Left lobe of liver (tissue), 2 donors: Measurements from ENCODE around the gene TMCO4. TPM values are rescaled to one million over a fixed set of nuclear protein-coding genes. Genes with fewer than 3 reads are reported as not detected.
A peak's percentile ranks its signal among the peaks of the same experiment; 100 is the strongest.

Experiments
- ATAC-seq: fragments of 200-7000 bp; cut with Tn5 transposase; one replicate; pipeline ENCODE4 v1.9.1; 2020; ENCODE audit warnings: mild to moderate bottlenecking, moderate library complexity
- DNase-seq: peaks from one replicate; pipeline ENCODE4 v3.0.0-alpha.2; 2020; ENCODE audit warnings: low spot score
- total RNA-seq: library from RNA; stranded (reverse); gene quantifications from one replicate; pipeline ENCODE4 v1.2.1, GENCODE V29; 2021
- donor health status: DM: no; HTN: no; CAD: no; lungs with moderate emphysema.
- donor health status: DM: no; HTN: yes; CAD: no.

Gene TMCO4
- total RNA-seq, 1 donor from 2014 or later = 9.8 TPM

- ATAC-seq (no peak), DNase-seq (no peak)
Measured at GRCh38 chr1:19723874-19724273, 75.8 kb downstream of the TMCO4 start.

DNA sequence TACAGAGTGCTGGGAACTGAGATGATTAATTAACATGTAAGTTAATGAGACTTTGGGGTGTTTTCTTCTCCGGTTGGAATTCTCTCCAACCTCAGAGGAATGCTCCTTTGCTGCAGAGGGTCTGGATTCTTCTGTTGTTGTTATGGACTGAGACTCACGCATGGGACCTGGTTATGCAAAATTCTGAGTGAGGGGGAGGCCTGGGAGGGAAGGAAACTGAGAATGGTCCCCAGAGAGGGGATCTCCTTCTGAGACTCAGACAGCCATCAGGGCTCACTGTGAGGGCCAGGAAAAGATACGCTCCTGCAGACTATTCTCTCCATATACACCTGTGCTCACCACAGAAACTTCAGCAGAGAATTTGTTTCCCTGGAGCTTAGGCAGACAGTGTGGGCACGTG lies 78.7 kb downstream of the TMCO4 start:
- DNase-seq = no peak
- ATAC-seq = no peak

GRCh38 chr1:19720174-19720573 lies 79.5 kb downstream of the TMCO4 start:
- DNase-seq (no peak), ATAC-seq (no peak)

- no peak for ATAC-seq
- DNase-seq = no peak
Measured at GRCh38 chr1:19717467-19717866, 82.2 kb downstream of the TMCO4 start.

DNA sequence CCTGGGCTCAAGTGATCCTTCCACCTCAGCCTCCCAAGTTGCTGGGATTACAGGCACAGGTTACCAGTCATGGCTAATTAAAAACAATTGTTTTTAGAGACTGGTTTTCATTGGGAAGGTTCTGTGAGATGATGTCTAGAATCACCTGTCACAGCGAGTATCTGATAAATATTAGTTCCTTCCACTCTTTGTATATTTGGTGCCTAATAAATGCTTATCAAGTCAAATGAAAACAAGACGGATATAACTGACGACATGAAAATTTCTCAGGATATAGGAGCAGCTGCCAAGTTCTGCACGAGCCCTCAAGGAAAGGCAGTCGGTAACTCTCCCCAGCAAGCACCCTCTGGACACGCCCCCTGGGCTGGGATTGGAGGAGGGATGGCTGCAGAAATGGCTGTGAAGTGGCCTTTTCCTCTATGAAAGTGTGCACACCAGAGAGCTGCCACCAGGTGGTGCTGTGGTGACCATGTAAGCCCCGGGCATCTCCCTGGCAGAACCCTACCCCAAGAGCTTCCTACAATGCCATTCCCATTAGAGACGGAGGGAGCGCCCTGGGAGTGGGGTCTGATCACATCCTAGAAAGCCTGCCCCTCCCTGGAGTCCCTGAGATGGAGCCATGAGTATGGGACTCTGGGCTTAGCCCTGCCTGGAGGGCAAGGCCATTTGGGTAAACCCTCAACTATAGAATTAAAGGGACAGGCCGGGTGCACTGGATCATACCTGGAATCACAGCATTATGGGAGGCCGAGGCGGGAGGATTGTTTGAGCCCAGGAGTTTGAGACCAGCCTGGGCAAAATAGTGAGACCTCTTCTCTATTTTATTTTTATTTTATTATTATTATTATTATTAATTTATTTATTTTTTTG lies 84.1 kb downstream of the TMCO4 start:
- DNase-seq (peak; percentile 86), ATAC-seq (peak; percentile 100)

- DNase-seq = no peak
Measured at GRCh38 chr1:19712928-19713327, 86.8 kb downstream of the TMCO4 start.

DNA sequence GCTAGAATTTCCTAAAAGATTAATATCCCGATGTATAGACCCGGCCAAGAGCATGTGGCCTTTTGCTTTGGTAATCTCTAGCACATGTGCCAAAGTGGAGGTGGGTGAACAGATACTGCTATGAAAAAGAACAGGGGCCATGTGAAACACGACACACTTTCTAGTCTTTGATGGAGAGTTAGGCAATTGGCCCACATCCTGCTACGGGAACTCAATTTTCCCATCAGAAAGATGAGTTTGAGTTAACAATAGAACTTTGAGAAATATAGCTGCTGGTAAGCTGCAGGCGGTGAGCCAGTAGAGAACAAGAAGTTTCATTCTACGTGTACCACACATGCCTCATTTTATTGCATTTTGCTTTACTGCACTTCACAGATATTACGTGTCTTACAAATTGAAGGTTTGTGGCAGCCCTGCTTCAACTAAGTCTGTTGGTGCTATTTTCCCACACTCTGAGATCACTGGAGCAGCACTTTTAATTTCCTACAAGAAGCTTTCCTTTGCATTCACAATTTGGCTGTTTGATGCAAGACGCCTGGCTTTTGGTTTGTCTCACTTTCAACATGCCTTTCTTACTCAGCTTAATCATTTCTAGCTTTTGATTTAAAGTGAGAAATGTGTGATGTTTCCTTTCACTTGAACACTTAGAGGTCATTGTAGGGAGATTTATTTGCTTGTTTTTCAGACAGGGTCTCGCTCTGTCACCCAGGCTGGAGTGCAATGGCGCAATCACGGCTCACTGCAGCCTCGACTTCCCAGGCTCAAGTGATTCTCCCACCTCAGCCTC lies 88.7 kb downstream of the TMCO4 start:
- DNase-seq (no peak), ATAC-seq (no peak)

More at GRCh38 chr1:19712928-19713327, 86.8 kb downstream of the TMCO4 start:
- ATAC-seq = no peak

- DNase-seq = no peak
- no peak for ATAC-seq
Measured at GRCh38 chr1:19709260-19709793, 90.4 kb downstream of the TMCO4 start.

- no peak for DNase-seq
- ATAC-seq = no peak
Measured at GRCh38 chr1:19708567-19709110, 91.1 kb downstream of the TMCO4 start.

- no peak for ATAC-seq
- no peak for DNase-seq
Measured at GRCh38 chr1:19706136-19706535, 93.6 kb downstream of the TMCO4 start.

- no peak for ATAC-seq
- DNase-seq = no peak
Measured at GRCh38 chr1:19705464-19705863, 94.3 kb downstream of the TMCO4 start.

DNA sequence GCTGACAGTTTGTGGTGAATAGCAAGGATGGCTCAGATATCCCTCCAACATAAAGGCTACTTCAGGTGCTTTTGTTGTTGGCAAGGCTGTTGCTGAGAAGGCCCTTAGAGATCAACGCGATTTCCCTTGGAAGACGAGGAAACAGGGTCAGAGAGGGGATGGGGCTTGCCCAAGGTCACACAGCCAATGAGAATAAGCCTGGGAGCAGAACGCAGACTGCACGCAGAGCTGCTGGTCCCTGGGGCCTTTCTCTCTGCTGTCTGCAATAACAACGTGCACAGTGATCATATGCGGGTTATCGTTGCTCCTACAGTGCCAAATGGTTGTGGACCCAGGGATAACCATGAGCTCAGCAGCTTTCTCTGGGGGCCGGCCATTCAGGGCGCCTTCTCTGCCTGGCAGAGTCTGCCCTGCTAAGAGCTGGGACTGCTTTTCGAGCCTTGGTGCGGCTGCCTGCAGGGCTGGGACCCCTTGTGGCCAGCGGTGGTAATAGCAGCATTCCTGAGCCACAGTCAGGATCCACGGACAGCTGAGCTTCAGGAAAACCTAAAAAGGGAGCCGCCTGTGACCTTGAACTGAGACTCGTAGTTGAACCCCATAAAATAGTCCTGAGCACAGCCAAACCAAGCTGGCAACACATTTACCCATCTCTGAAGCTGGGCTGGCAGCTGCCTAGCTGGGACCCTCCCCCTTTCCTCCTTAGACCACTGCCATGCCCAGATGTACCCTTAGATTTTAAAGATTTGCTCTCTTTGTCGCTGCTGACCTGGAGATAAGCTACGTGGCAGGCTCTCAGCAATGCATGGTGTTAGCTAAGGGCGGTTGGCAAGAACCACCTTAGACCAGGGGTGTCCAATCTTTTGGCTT lies 95.2 kb downstream of the TMCO4 start:
- peak; percentile 99 for ATAC-seq
- peak; percentile 67 for DNase-seq

GRCh38 chr1:19703280-19703679 lies 96.4 kb downstream of the TMCO4 start:
- no peak for ATAC-seq
- DNase-seq = no peak

- DNase-seq (no peak), ATAC-seq (no peak)
Measured at GRCh38 chr1:19700079-19700777, 99.5 kb downstream of the TMCO4 start.

GRCh38 chr1:19698181-19698580 lies 101.5 kb downstream of the TMCO4 start:
- ATAC-seq (no peak), DNase-seq (no peak)

- no peak for DNase-seq
- no peak for ATAC-seq
Measured at GRCh38 chr1:19696820-19697219, 102.9 kb downstream of the TMCO4 start.

- no peak for ATAC-seq
Measured at GRCh38 chr1:19695772-19696171, 103.9 kb downstream of the TMCO4 start.

DNA sequence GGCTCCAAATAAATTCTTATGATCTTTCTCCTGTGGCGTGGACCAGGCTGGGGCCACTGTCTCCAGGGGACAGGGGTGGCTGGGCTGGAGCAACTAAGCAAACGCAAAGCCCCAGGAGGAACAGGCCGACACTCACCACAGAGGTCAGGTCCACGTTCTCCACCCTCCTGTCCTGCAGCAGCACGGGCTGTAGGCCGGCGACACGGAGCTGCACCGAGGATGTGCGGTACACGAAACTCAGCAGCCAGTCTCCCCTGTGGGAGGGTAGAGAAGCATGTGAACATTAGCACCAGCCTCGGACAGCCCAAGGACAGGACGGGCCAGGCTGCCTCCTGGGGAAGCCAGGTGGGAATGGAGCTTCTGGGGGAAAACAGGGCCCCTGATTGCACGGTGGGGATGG lies 105.4 kb downstream of the TMCO4 start:
- ATAC-seq (no peak), DNase-seq (no peak)

More at GRCh38 chr1:19695772-19696171, 103.9 kb downstream of the TMCO4 start:
- no peak for DNase-seq

- DNase-seq (no peak), ATAC-seq (no peak)
Measured at GRCh38 chr1:19690342-19690741, 109.4 kb downstream of the TMCO4 start.

GRCh38 chr1:19689856-19690255 lies 109.9 kb downstream of the TMCO4 start:
- no peak for ATAC-seq
- no peak for DNase-seq
